RCC 7860 (cell line): ENCODE data around the gene OR6B1.
"Not testable (repeated sequence)": the region's sequence is repeated elsewhere in the genome, so short reads cannot be mapped to it uniquely, and the experiment has no call there.

Source experiments
- DNase-seq: peaks from one replicate; pipeline ENCODE4 v3.0.0-alpha.2; 2015; ENCODE audit warnings: low spot score
- FAIRE-seq: peaks from 2 replicates; lab custom pipeline; 2012; peaks lifted over from hg19 to GRCh38; lab: Jason Lieb, UNC

Gene OR6B1

DNA sequence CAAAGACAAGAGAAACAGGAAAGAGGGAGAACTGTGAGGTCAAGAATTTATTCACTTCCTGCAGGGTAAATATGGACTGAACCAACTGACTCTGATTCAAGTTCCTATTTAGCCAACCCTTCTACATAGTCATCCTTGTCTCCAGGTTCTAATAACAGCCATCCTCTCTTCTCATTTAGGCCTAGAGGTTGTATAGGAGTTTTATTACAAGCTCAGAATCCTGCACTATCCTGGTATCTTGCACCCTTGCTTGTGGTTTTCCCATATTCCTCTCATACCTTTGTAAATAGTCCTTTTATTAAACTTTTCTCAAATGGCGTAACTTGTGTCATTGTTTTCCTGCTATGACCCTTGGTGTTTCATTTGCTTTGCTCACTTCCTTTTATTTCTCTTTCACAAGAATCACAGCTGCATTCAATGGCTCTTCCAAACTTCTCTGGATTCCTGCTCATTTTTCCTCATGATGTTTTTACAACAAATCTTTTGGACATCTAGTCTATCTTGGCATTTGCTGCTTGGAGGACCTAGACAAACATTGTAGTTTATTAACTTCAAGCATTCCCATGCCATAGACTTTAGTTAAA lies 36.3 kb downstream of the OR6B1 start:
- DNase-seq (no peak), FAIRE-seq (no peak)

DNA sequence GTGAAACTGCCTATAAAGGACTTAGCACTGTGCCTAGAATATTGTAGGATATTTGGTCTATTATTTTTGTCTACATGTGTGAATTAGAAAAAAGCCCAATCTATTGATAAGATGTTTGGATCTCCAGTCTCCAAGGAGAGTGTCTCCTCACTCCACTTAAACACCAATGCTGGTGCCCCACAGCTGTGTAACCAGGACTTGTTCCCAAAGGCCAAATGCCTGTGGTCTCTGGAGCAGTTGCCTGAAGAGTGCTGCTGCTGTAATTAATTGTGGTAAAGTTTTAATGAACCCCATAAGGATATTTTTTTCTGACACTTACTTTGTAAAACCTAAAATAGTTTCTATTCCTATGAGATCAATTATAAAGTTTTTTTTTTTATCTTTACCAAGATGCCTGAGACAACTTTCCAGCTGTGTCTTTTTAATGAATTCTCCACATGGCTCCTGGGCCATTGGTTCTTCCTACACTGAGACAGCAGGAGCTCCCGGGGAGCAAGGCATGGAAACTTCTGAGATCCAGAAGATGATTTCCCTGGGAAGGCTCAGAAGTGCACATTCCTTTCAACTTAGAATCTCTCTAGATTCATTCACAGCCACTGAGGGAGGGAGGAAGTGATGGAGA lies 37.4 kb downstream of the OR6B1 start:
- FAIRE-seq, result no peak
- no peak for DNase-seq

DNA sequence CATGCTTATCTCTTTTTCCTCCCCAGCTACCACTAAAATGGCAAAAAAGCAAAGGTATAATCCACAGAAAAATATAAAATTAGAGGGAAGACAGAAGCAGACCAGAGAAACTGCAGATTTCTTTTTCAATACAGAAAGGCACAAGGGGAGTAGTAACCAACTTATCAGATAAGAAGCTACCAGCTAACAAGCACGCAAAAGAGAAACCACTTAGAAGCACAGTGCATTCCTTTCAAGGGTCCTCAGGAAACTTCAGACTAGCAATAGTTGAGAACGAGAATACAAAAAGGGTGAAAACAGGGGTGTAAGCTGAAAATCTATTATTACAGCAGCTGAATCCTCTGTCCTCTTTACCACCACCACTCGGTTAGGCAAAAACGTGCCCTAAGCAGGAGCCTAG lies 38.8 kb downstream of the OR6B1 start:
- FAIRE-seq (no peak), DNase-seq (no peak)

DNA sequence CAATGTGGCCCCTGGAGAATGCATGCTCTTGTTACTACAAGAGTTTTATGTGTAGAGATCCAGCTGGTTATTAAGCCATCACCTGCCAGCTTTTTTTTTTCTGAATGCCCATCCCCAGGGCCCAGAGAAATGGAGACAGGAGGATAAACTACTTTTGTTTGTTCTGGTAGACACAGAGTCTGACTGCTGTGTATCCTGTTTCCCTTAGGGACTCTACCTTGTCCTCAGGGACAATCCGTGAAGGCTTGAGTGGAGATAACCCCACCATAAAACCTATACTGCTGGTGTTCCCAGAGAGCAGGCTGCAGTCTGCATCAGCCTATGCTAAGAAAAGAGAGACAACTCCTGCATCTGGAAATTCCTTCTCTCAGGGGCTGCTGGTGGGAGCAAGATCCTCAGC lies 48.5 kb downstream of the OR6B1 start, which contains the start of gene OR2A5:
Gene OR2A5 (plus strand): TSS at position 301 of the 400 bp plus-strand sequence. CDS start 1,454 bp downstream, outside the sequence.
- FAIRE-seq, result no peak
- no peak for DNase-seq

DNA sequence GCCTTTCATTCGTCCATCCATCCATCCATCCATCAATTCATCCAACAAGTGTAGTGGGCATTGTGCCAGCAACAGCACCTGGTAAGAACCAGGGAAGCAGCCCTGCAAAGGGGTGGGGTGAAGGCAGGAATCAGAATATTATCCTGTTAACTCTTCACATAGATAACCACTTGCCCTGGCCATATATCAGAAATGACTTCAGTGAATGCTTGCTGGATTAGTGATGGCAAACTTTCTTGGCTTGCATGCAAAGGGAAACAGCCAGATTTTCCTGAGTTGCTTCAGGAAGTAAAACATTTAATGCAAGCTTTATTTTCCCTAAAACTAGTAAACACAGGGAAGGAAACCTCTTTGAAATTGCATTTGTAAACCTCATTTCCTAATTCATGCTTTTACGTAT lies 49.4 kb downstream of the OR6B1 start:
- FAIRE-seq, result no peak
- no peak for DNase-seq

DNA sequence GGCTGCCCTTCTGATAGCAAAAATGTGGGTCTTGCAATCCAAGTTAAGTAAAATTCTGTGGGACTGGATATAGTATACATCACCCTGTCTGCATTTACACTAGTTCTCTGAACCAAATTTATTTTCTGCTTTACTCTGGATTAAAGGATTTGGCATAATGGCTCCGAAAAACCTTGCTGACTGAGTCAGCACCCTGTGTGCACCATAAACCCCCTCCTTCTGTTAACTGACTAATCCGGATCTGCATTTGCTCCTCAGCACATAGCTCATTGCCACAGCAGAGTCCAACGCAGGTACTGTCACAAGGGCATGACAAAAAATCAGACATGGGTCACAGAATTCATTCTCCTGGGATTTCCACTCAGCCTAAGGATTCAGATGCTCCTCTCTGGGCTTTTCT lies 50.0 kb downstream of the OR6B1 start:
- FAIRE-seq, result no peak
- no peak for DNase-seq

DNA sequence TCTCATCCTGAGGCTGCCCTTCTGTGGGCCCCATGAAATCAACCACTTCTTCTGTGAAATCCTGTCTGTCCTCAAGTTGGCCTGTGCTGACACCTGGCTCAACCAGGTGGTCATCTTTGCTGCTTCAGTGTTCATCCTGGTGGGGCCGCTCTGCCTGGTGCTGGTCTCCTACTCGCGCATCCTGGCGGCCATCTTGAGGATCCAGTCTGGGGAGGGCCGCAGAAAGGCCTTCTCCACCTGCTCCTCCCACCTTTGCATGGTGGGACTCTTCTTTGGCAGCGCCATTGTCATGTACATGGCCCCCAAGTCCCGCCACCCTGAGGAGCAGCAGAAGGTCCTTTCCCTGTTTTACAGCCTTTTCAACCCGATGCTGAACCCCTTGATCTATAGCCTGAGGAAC lies 50.8 kb downstream of the OR6B1 start:
- not testable (repeated sequence) for FAIRE-seq

DNA sequence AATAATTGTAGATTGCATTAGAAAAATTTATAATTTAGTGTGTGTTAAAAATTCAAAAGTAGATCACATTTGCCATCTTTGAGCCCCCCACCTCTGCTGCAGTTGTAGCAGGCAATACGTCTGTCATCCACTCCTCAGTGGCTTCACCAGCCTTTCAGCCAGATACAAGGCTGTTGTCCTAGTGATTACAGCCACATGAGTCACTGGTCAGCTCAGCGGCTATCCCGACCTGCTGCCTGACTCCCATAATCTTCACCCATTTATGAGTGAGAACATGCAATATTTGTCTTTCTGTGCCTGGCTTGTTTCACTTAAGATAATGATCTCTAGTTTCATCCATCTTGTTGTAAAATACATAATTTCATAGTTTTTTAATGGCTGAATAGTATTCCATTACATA lies 57.8 kb downstream of the OR6B1 start:
- FAIRE-seq (peak; percentile 43), DNase-seq (peak; percentile 72)

More for the DNA sequence above, 50.8 kb downstream of the OR6B1 start:
- DNase-seq, result not testable (repeated sequence)
